GM19395 (cell line): ENCODE results near the gene TMED9.
"Not testable (repeated sequence)": the region's sequence is repeated elsewhere in the genome, so short reads cannot be mapped to it uniquely, and the experiment has no call there.

ENCODE experiments used
- ATAC-seq: cut with Tn5 transposase; IDR thresholded peaks from one replicate; pipeline ENCODE4 v1.9.1; 2021; ENCODE audit warnings: mild to moderate bottlenecking, moderate library complexity; ENCODE audit not compliant: unreplicated experiment

Gene TMED9

GRCh38 chr5:177605667-177606066, 13.7 kb downstream of the TMED9 start:
- no peak for ATAC-seq

GRCh38 chr5:177606071-177607051, 14.4 kb downstream of the TMED9 start:
- ATAC-seq: no peak

DNA sequence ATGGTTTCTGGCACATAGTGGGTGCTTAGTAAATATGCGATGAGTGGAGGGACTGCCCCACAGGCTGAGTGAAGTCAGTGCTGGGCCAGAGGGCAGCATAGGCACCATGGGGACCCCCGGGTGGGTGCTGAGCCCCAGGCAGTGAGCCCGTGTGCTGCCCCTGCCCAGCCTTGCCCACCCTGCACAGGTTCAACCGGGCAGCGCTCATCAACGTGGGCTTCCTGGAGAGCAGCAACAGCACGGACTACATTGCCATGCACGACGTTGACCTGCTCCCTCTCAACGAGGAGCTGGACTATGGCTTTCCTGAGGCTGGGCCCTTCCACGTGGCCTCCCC, 15.1 kb downstream of the TMED9 start:
- ATAC-seq: no peak

DNA sequence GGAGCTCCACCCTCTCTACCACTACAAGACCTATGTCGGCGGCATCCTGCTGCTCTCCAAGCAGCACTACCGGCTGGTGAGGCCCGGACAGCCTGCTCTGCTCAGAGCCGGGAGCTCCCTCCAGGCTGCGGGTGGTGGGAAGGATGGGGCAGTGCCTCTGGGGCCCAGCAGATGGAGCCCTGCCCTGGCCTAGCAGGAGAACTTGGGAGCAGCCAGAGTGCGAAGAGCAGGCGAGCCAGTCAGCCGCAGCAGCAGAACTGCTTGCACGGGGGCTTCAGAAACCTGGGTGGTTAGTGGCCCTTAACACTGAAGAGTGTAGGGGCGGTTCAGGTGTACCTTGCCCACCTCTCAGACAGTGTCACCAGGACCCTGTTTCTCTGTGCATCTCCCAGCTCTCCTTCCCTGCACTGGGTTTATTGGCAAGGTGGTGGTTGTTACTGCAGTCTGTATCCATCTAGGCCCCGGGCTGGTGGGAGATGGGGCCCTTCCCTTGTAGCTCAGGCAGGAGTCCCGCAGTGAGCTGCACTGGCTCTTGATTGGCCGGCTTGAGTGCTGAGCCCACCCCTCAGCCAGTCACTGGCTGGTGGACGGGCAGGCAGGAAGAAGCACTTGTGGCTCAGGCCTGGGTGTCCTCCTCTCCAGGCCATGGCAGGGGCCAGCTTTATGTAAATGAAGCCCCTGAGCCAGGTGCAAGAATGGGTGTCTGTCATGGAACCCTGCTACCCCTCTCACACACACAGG, 15.6 kb downstream of the TMED9 start:
- ATAC-seq: peak; percentile 56

DNA sequence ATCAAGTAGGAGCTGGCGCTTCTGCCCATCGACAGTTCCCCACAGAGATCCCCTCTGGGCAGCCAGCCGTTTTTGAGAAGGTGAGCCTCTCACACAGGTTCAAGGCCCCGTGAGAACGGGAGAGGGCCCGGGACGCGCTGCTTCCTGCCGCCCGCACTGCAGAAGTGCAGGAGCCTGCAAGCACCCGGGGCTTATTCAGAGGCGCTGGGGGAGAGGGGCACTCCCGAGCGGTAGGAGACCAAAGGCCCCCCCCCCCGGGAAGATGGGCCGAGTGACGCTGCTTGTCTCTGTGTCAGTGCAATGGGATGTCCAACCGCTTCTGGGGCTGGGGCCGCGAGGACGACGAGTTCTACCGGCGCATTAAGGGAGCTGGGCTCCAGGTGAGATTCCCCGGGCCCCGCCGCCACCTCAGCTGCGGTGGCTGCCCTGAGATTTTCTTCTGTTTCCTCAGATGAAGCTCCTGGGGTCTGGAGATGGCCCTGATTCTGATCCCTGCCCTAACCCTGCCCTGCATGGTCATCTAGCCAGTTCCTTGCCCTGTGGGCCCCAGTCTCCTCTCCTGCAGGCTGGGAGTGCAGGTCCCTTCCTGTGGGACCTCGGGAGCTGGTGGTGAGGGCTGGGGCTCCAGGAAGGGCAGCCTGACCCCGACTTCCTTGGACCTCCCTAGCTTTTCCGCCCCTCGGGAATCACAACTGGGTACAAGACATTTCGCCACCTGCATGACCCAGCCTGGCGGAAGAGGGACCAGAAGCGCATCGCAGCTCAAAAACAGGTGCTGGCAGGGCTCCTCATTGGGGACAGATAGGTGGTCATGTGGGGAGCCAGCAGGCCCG, 16.5 kb downstream of the TMED9 start:
- ATAC-seq: no peak

- no peak for ATAC-seq
These were observed 17.4 kb downstream of the TMED9 start for GRCh38 chr5:177609076-177610059.

DNA sequence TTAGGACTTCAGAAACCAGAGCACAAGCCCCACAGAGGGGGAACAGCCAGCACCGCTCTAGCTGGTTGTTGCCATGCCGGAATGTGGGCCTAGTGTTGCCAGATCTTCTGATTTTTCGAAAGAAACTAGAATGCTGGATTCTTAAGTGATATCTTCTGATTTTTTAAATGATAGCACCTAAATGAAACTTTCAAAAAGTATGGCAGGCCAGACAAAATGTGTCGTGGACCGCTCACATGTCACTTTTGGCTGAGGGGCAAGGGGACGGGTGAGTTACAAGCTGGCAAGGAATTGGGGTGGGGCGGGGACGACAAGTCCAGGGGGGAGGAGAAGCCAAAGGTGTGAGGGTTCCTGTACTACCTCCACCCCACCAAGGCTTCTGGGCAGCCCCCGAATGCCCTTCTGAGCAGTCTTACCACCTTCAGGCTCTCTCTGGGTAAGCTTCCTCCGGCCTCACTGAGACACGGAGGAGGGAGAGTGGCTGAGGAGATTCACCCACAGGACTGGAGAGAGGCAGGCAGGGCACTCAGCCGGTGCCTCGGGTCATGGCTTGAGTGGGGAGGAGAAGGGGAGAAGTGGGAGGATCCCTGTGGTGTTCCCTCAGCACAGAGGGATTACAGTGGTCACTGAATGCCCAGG, 18.2 kb downstream of the TMED9 start:
- ATAC-seq: no peak

DNA sequence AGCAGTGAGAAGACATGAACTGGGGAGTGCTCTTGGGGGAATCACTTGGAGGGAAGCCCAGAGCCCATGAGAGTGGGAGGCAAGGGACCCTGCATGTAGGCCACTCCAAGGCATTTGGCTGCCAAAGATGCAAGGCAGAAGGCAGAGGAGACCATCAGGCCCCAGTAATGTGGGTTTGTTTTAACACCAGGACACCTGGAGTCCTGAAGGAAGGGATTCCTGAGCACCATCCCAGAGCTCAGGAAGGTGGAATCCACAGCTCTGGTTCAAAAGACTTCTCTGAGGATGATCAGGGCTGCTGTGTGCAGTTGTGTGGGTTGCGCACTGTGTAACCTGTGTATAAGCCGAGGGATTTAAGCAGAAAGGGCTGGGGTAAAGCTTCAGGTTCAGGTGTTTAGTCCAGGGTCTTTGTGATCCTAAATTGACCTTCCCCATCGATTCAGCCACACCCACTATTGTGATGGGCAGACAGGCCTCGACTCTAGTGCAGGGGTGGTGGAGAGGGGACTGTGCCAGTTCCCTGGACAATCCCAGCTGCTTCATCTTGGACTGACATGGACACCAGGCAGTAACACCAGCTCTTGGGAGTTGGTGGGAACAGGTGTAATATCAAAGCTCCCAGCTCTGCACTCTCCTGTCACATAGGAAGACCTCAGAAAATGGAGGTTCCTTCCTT, 18.9 kb downstream of the TMED9 start:
- ATAC-seq: no peak

DNA sequence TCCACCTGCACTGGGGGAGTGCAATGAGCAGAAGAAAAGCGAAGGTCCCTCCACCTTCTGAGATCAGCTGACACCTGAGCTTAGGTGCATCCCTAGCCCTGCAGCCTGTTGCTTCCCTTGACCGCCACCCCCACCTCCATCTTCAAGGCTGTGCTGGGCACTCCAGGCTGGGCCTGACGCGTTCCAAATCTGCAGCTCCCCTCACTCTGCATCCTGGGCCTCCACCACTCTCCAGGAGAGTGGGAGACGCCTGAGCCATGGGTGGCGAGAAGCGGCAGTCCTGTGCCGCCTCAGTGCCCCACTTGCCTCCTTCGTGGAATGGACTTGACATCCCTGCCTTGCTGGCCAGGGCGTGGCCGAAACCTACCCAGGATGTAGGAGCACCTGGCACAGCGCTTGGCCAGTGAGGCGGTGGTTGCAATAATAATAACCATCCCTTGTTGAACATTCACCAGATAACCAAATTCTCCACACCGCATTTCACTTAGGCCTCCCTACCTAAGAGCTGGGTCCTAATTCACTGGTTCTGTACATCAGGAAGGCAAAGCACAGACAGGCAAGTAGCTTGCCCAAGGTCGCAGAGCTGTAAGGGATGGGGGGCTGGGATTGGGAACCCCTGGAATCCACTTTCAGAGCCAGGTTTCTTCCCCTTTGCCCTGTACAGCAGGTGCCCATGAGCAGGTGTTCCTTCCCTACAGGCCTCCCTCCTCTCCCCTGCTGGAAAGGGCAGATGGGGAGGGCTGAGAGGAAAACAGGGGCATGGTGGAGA, 19.6 kb downstream of the TMED9 start:
- ATAC-seq: no peak

DNA sequence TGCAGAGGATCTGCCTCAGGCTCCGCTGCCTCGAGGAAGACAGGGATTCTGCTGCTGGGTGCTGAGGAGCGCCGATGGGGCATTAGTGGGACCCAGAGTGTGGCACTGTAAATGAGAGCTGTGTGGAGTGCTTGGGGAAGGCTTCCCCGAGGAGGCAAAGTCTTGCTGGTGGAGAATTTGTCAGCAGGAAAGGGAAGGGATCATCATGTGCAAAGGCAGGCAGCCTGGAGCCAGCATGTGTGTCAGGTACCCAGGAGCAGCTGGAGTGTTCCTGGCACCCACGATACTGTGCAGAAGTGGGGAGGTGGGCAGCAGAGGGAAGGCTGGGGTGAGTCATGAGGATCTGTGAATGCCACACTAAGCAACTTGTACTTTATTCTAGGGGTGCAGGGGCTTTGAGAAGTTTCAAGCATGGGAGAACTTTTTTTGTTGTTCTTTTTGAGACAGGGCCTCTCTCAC, 20.2 kb downstream of the TMED9 start:
- no peak for ATAC-seq

- no peak for ATAC-seq
These were observed 28.6 kb downstream of the TMED9 start for GRCh38 chr5:177620560-177620959.

DNA sequence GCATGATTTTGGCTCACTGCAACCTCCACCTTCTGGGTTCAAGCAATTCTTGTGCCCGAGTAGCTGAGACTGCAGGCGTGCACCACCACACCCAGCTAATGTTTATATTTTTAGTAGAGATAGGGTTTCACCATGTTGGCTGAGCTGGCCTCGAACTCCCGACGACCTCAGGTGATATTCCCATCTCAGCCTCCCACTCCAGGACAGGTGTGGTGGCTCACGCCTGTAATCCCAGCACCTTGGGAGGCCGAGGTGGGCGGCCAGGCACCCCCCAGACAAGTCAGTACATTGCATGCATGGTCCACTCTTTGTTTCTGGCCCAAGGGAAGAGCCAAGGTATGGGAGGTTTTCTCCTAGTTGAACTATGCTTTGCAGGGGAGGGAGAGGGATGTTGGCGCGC, 32.2 kb downstream of the TMED9 start:
- ATAC-seq: not testable (repeated sequence)

DNA sequence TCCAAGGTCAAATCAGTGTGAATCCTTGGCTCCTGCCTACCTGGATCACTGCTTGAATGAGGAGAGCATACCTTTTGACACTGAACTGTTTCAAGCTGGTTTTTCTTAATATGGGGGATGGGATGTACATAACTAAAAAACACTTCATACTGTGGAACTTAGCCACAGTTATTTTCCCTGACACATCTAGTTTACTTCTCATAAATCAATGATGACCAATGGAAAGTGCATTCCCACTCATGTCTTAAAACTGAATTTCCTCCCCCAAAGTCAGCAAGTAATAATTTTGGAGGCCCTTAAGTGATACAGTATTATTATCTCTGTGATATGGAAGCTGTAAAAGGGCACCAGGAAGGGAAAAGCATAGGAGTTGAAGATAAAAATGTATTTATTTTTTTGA, 38.2 kb downstream of the TMED9 start:
- ATAC-seq: not testable (repeated sequence)

DNA sequence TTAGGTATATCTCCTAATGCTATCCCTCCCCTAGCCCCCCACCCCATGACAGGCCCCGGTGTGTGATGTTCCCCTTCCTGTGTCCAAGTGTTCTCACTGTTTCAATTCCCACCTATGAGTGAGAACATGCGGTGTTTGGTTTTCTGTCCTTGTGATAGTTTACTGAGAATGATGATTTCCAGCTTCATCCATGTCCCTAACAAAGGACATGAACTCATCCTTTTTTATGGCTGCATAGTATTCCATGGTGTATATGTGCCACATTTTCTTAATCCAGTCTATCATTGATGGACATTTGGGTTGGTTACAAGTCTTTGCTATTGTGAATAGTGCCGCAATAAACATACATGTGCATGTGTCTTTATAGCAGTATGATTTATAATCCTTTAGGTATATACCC, 42.9 kb downstream of the TMED9 start:
- not testable (repeated sequence) for ATAC-seq

- ATAC-seq: not testable (repeated sequence)
These were observed 53.5 kb downstream of the TMED9 start for GRCh38 chr5:177645462-177645861.
